NCI-H2029 (cell line): ENCODE measurements around the gene MRPS34.

Source experiments
- DNase-seq: peaks from one replicate; lab custom pipeline; 2025; lab: John Stamatoyannopoulos, UW

MRPS34 gene

DNA sequence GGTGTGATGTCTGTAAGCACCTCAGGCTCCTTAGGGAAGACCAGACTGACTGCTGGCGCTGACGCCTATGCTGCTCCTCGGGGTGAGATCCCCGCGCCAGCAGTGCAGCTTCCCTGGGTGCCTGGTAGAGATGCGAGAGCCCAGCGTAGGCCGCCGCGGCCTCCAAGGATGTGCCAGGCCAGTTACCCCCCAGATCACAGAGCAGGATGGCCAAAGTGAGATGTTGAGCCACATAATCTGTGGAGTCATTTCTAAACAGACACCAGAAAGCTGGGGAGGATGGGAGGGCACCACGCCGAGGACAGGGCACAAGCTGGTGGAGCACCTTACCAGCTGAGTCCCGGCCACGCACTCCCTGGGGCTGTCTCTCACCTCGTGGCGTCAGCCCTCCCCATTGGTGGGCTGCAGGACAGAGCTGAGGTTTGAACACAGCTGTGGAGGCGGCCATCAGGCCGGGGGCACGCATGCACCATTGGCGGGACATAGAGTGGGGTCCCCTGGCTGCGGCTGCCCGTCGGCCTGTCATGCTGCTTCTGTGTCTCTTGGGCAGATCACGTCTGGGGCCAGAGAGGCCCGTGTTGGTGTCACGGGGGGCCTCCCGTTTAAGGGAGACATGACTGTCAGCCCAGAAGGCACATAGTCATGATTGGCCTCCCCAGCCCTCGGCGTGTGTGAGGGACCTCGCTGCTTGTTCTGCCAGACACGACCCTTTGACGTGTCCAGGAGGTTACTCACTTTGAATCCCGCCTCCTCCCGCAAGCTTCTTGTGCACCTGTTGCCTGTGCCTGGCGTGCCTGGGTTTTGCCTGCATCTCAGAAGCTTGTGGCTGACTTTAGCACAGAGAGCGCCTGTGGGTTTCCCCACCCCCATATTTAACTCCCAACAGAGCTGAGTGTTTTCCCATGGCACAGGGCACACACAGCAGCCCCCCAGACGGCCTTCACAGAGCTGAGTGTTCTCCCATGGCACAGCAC lies 45.0 kb downstream of the MRPS34 start:
- no peak for DNase-seq

DNA sequence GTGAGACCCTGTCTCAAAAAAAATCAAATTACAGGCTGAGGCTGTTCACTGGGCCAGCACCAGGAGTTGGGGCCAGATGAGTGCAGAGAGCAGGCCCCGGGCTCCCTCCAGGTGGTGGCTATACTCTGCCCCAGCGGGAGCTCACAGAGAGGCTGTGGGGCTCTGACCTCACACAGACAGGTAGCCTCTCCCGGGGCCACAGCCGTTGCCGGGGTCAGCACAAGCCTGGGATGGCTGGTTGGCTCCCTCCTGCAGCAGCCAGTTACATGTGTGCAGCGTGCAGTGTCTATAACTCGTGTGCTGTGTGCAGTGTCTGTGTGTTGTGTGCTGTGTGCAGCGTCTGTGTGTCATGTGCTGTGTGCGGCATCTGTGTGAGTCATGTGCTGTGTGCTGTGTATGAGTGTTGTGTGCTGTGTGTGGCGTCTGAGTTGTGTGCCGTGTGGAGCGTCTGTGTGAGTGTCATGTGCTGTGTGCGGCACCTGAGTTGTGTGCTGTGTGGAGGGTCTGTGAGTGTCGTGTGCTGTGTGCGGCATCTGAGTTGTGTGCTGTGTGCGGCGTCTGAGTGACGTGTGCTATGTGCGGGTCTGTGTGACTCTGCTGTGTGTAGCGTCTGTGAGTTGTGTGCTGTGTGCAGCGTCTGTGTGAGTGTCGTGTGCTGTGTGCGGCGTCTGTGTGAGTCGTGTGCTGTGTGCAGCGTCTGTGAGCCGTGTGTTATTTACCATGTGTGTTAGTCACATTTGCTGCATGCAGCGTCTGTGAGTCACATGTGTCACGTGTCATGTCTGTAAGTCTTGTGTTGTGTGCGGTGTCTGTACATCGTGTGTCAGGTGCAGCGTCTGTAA lies 46.1 kb downstream of the MRPS34 start:
- no peak for DNase-seq

DNA sequence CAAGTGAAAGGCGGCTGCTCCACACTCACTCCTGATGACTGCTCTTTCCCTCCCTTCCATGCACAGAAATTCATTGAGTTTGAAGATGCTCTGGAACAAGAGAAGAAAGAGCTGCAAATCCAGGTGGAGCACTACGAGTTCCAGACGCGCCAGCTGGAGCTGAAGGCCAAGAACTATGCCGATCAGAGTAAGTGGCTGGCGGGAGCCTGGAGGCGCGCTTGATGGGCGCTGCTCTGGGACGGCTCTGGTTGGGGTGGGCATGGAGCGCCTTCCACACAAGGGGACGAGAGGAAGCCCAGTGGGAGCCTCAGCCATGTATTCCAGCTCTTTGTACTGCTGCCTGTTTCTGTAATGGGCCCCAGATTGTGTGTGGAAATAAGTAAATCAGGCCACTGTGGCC lies 48.4 kb downstream of the MRPS34 start:
- DNase-seq: no peak

DNA sequence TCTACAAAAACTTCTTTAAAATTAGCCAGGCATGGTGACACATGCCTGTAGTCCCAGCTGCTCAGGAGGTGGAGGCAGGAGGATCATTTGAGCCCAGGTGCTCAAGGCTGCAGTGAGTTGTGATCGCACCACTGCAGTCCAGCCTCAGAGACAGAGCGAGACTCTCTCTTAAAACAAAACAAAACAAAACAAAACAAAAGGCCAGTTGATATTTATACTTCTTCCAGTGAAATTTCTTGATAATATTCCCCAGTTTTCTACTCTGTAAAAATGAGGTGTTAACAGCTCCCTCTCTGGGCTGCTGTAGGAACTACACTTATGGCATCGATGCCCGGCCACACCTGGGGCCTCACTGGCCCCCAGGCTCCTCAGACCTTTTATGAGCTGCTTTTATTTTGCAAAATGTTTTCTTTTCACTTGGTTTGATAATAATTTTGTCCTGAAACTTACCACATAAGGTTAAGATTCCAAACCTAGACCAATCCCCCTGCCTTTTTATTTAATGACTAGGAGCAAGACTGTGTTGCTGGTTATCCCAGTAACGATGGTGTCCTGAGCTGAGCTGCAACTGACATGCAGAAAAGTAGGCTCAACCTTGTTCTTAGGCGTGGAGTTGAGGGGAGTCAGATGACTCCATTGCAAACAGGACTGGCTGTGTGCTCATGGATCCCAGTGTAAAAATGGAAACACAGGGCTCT lies 49.3 kb downstream of the MRPS34 start:
- DNase-seq: peak; percentile 24
